ENCODE measurements around the gene FASN. TPM values are rescaled to one million over a fixed set of nuclear protein-coding genes. Genes with fewer than 3 reads are reported as not detected.

The FASN gene
- total RNA-seq, 2 donors from 2014 or later, result 16.3 to 388 TPM

- 80 to 92% methylated on average over 2 to 15 of the region's 23 CpGs for WGBS, 2 donors
- Histone ChIP-seq H3K9me3 (no peaks in the 10 kb centered on the region), H3K27ac (no peak overlapping the region), H3K4me3 (no peak overlapping the region), H3K36me3 (replicated peaks in 1 of 2; ENCODE audit: insufficient read depth in 1 of 2, low read depth in 2 of 2) (peaks cover 8 to 48% of the 10 kb centered on the region in 2 donors), H3K4me1 (peaks cover 9% of the 10 kb centered on the region), H3K27me3 (no peaks in the 10 kb centered on the region)
- DNase-seq (no peak), ATAC-seq (no peak)
- intact Hi-C loops (cut with DNase I), result no loop called here
- no peak for TF ChIP-seq POLR2A (IDR thresholded peaks at IDR 0.05)
- TF ChIP-seq CTCF (IDR thresholded peaks at IDR 0.05), result no peak
Observed at GRCh38 chr17:82092094-82092586, 5.9 kb downstream of the FASN start.

DNA sequence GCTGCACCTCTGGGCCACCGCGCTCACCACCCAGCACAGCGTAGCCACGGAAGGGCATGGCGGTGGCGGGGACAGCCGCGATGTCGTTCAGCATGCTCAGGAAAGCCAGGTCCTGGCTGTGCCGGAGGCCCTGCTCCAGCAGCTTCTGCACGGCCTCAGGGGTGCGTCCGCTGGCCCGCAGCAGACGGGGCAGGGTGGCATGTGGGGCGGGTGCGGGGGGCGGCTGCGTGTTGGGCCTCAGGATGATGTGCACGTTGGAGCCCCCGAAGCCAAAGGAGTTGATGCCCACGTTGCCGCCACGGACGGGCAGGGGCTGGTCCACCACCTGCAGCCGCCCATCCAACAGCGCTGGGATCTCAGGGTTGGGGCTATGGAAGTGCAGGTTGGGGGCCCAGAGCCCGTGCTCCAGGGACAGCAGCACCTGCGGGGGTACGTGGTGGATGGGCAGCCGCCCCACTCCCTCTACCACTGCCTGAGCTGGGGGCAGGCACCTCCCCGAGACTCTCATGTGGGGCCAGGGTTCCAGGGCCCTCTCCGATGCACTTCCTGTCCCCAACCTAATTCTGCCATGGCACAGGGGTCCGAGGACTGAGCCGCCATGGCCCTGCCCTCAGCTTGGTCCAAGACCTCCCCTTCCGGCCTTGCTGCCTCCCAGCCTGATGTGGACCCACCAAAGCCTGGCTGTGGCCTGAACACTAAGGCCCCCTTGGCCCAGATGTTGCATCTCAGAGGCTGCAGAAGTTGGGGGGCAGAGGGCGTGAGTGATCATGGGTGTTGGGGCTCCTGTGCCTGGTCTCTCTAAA is 6.6 kb downstream of the FASN start:
- ATAC-seq, result no peak
- H3K27ac ChIP-seq, result no peak overlapping the region
- H3K27me3 ChIP-seq, result no peaks in the 10 kb centered on the region
- H3K36me3 ChIP-seq (replicated peaks in 1 of 2; ENCODE audit: insufficient read depth in 1 of 2, low read depth in 2 of 2), result peaks cover 8 to 55% of the 10 kb centered on the region in 2 donors
- no peak overlapping the region for H3K4me3 ChIP-seq
- TF ChIP-seq POLR2A (IDR thresholded peaks at IDR 0.05) (no peak), CTCF (IDR thresholded peaks at IDR 0.05) (no peak)
- H3K4me1 ChIP-seq, result peaks cover 2% of the 10 kb centered on the region
- WGBS, 2 donors, result 95 to 97% methylated on average over 6 to 35 of the region's 37 CpGs
- no peak for DNase-seq
- H3K9me3 ChIP-seq, result no peaks in the 10 kb centered on the region
- intact Hi-C loops (cut with DNase I), result no loop called here

DNA sequence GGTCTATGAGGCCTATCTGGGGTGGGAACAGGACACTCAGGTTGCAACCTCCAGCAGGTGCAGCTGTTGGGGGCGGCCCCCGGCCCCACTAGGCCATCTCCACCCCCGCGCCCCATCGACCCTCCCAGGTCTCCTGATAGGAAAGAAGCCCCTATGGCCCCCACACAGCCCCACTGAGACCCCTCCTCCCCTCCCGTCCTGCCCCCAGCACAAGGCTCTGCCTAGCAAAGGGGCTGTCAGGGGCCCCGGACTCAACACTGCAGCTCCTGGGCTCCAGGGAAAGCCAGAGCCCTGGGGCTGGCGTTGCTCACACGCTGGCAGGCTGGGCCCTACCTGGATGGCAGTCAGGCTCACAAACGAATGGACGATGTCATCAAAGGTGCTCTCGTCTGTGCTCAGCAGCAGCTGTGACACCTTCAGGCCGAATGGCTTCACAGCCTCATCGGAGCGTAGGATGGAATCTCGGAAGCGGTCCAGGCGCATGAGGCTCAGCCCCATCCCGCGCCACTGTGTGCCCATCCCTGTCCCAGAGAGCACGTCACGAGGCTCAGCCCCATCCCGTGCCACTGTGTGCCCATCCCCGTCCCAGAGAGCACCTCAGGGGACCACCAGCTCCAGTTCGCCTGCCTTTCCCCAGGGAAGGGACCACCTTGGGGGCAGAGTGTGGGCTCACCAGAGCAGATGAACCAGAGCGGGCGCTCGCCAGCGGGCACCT is 7.3 kb downstream of the FASN start:
- Histone ChIP-seq H3K4me1 (no peaks in the 10 kb centered on the region), H3K4me3 (no peak overlapping the region), H3K27me3 (no peaks in the 10 kb centered on the region), H3K27ac (no peak overlapping the region), H3K9me3 (no peaks in the 10 kb centered on the region), H3K36me3 (replicated peaks in 1 of 2; ENCODE audit: insufficient read depth in 1 of 2, low read depth in 2 of 2) (peaks cover 8 to 57% of the 10 kb centered on the region in 2 donors)
- WGBS, 2 donors, result 96 to 100% methylated on average over 11 to 19 of the region's 29 CpGs
- DNase-seq (no peak), ATAC-seq (no peak)
- intact Hi-C loops (cut with DNase I), result no loop called here
- TF ChIP-seq POLR2A (IDR thresholded peaks at IDR 0.05), result no peak
- TF ChIP-seq CTCF (IDR thresholded peaks at IDR 0.05), result no peak

DNA sequence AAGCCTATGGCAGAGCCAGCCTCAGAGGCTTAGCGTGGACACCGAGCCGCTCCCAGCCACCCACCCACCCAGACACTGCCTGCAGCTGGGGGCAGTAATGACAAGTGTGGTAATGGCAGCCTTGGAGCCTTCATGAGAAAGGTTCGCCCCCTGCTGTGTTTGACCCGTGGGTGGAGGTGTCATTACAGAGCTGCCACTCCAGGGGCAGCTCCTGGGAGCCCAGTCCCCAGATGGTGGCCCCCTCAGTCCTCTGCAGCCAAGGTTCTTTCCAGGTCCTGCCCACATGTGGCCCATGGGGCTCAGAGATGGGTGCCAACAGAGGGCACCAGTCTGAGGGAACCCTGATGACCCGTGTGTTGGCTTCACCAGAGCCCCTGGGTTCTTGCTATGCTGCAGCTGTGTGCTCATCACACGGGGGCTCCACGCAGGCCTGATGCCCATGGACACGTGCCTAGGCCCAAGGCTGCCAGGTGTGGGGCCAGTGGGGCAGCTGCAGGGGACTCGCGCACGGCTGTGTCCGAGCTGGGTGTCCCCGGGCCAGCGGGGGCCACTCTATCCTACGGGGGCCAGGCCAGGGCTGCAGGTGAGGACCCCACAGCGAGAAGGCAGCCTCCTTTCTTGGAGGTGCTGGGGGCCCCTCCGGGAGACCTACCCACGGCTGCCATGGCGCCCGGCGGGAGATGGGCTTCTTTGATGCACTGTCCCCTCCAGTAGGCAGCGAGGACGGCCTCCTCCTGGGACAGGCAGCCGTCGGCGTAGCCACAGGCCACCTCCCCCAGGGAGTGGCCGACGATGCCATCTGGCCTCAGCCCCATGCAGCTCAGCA is 8.1 kb downstream of the FASN start:
- no peak for ATAC-seq
- no peaks in the 10 kb centered on the region for H3K27me3 ChIP-seq
- no peak overlapping the region for H3K4me3 ChIP-seq
- TF ChIP-seq CTCF (IDR thresholded peaks at IDR 0.05) (no peak), POLR2A (IDR thresholded peaks at IDR 0.05) (no peak)
- no peaks in the 10 kb centered on the region for H3K9me3 ChIP-seq
- WGBS, 2 donors, result 40 to 89% methylated on average over 1 to 27 of the region's 29 CpGs
- H3K27ac ChIP-seq, result no peak overlapping the region
- peaks cover 8 to 58% of the 10 kb centered on the region in 2 donors for H3K36me3 ChIP-seq (replicated peaks in 1 of 2; ENCODE audit: insufficient read depth in 1 of 2, low read depth in 2 of 2)
- no peak for DNase-seq
- H3K4me1 ChIP-seq, result no peaks in the 10 kb centered on the region
- intact Hi-C loops (cut with DNase I), result no loop called here

Measured in body of pancreas (tissue), 4 donors.